Liver (tissue), 9 donors: ENCODE measurements around the gene ADIPOR1. TPM values are rescaled to one million over a fixed set of nuclear protein-coding genes. Genes with fewer than 3 reads are reported as not detected.

ENCODE experiments used
- DNase-seq: peaks from one replicate; pipeline ENCODE4 v3.0.0-alpha.2; 2017; ENCODE audit warnings: low spot score
- H3K27ac ChIP-seq, 2 donors: one replicate each; pipeline ENCODE4 v1.7.0; 2013; ENCODE audit warnings: inconsistent platforms in 2 of 2, low read length in 2 of 2, control low read depth in 1 of 2, low read depth in 1 of 2, mild to moderate bottlenecking in 1 of 2
- H3K27me3 ChIP-seq, 4 donors: one replicate each; pipeline versions ENCODE4 v1.6.1 to v1.7.0; 2013; ENCODE audit warnings: low read length in 3 of 4, inconsistent platforms in 1 of 4, mild to moderate bottlenecking in 1 of 4, moderate library complexity in 1 of 4; ENCODE audit not compliant: control insufficient read depth in 4 of 4, insufficient read depth in 4 of 4
- H3K36me3 ChIP-seq, 4 donors: one replicate each; pipeline versions ENCODE4 v1.6.1 to v1.7.0; 2013; ENCODE audit warnings: low read length in 3 of 4, mild to moderate bottlenecking in 3 of 4, low read depth in 1 of 4, moderate library complexity in 1 of 4; ENCODE audit not compliant: control insufficient read depth in 4 of 4, insufficient read depth in 3 of 4
- H3K4me1 ChIP-seq, 4 donors: one replicate each; pipeline versions ENCODE4 v1.6.1 to v1.7.0; 2013; ENCODE audit warnings: low read length in 3 of 4, mild to moderate bottlenecking in 3 of 4, moderate library complexity in 1 of 4; ENCODE audit not compliant: control insufficient read depth in 4 of 4, insufficient read depth in 4 of 4
- H3K4me3 ChIP-seq, 3 donors: one replicate each; pipeline versions ENCODE4 v1.6.1 to v1.7.0; 2013; ENCODE audit warnings: low read length in 3 of 3, control low read depth in 1 of 3, low read depth in 1 of 3, mild to moderate bottlenecking in 1 of 3
- H3K9ac ChIP-seq, 2 donors: one replicate each; pipeline ENCODE4 v1.7.0; 2013; ENCODE audit warnings: low read length in 2 of 2, mild to moderate bottlenecking in 2 of 2, moderate library complexity in 2 of 2, control low read depth in 1 of 2, low read depth in 1 of 2
- H3K9me3 ChIP-seq, 4 donors: one replicate each; pipeline versions ENCODE4 v1.6.1 to v1.7.0; 2013; ENCODE audit warnings: low read length in 3 of 4; ENCODE audit not compliant: control insufficient read depth in 4 of 4
- EGR1 ChIP-seq, 2 donors: IDR thresholded peaks; 2 replicates each; pipeline ENCODE4 v1.6.1; 2016 to 2018; ENCODE audit warnings: antibody characterized with exemption in 2 of 2, low read depth in 2 of 2
- FOXA1 ChIP-seq: IDR thresholded peaks from 2 replicates; pipeline ENCODE4 v1.6.1; 2016; ENCODE audit warnings: antibody characterized with exemption
- FOXA2 ChIP-seq: IDR thresholded peaks from 2 replicates; pipeline ENCODE4 v1.6.1; 2016; ENCODE audit warnings: antibody characterized with exemption
- GABPA ChIP-seq, 2 donors: IDR thresholded peaks in 1 of 2; conservative IDR thresholded peaks in 1 of 2; 2 replicates each; pipeline ENCODE4 v1.6.1; 2016; ENCODE audit warnings: antibody characterized with exemption in 2 of 2, mild to moderate bottlenecking in 1 of 2, moderate library complexity in 1 of 2
- HNF4A ChIP-seq, 2 donors: conservative IDR thresholded peaks; 2 replicates each; pipeline ENCODE4 v1.6.1; 2016; ENCODE audit warnings: antibody characterized with exemption in 2 of 2, mild to moderate bottlenecking in 2 of 2
- HNF4G ChIP-seq: IDR thresholded peaks from 2 replicates; pipeline ENCODE4 v1.6.1; 2016; ENCODE audit warnings: antibody characterized with exemption
- JUND ChIP-seq, 2 donors: IDR thresholded peaks; 2 replicates each; pipeline ENCODE4 v1.6.1; 2016; ENCODE audit warnings: antibody characterized with exemption in 2 of 2
- NR2F2 ChIP-seq: IDR thresholded peaks from 2 replicates; pipeline ENCODE4 v1.6.1; 2016; ENCODE audit warnings: antibody characterized with exemption
- RAD21 ChIP-seq, 2 donors: IDR thresholded peaks; 2 replicates each; pipeline ENCODE4 v1.6.1; 2016; ENCODE audit warnings: antibody characterized with exemption in 2 of 2, mild to moderate bottlenecking in 2 of 2
- RXRA ChIP-seq, 2 donors: IDR thresholded peaks; 2 replicates each; pipeline ENCODE4 v1.6.1; 2017 to 2018; ENCODE audit warnings: antibody characterized with exemption in 2 of 2, mild to moderate bottlenecking in 1 of 2
- SP1 ChIP-seq: IDR thresholded peaks from 2 replicates; pipeline ENCODE4 v1.6.1; 2018; ENCODE audit warnings: antibody characterized with exemption, mild to moderate bottlenecking
- TAF1 ChIP-seq: conservative IDR thresholded peaks from 2 replicates; pipeline ENCODE4 v1.6.1; 2016; ENCODE audit warnings: antibody characterized with exemption, mild to moderate bottlenecking
- YY1 ChIP-seq: IDR thresholded peaks from 2 replicates; pipeline ENCODE4 v1.6.1; 2016; ENCODE audit warnings: antibody characterized with exemption, mild to moderate bottlenecking
- WGBS: extraction: QIAGEN DNeasy Blood & Tissue Kit; methylation state at CpG from one replicate; pipeline ENCODE4 v1.1.7; 2013; 5-methylcytosine and 5-hydroxymethylcytosine counted together
- polyA plus RNA-seq, 2 donors: library from polyadenylated mRNA; stranded (reverse) in 1 of 2; unstranded in 1 of 2; fragments of 200-250 nt in 1 of 2; fragments of >200 nt in 1 of 2; fragmentation: Nextera tagmentation in 1 of 2; extraction: Ambion mirVana in 1 of 2; gene quantifications; one replicate each; pipeline versions ENCODE4 v1.2.1 to v1.2.3, GENCODE V29; 2013 to 2015
- total RNA-seq, 2 donors: library from RNA; depleted of rRNA; stranded (reverse); fragments of >200 nt; gene quantifications; one replicate each; pipeline ENCODE4 v1.2.3, GENCODE V29; 2014
- TF ChIP-seq, protein P1 (sequence below): IDR thresholded peaks from 2 replicates; pipeline ENCODE4 v1.6.1; 2016; ENCODE audit warnings: antibody characterized with exemption
- TF ChIP-seq, protein P2 (sequence below): fragments of 150-350 bp; IDR thresholded peaks from 2 replicates; pipeline ENCODE4 v1.5.1; 2017; ENCODE audit warnings: improper control_type of control experiment, low read depth, low read length; ENCODE audit not compliant: missing input control
- TF ChIP-seq, protein P3 (sequence below): IDR thresholded peaks from 2 replicates; pipeline ENCODE4 v1.6.1; 2016; ENCODE audit warnings: antibody characterized with exemption
- TF ChIP-seq, protein P4 (sequence below): IDR thresholded peaks from 2 replicates; pipeline ENCODE4 v1.6.1; 2016; ENCODE audit warnings: antibody characterized with exemption
- TF ChIP-seq, protein P5 (sequence below): IDR thresholded peaks from 2 replicates; pipeline ENCODE4 v1.6.1; 2016; ENCODE audit warnings: antibody characterized with exemption, mild to moderate bottlenecking
- donor health status: healthy.
- donor health status: healthy.
- donor health status: healthy.
- donor health status: healthy.
- donor health status: healthy.

Gene ADIPOR1
- total and polyA plus RNA-seq, 4 donors, result 58.5 to 175 (median 70.4) TPM

DNA sequence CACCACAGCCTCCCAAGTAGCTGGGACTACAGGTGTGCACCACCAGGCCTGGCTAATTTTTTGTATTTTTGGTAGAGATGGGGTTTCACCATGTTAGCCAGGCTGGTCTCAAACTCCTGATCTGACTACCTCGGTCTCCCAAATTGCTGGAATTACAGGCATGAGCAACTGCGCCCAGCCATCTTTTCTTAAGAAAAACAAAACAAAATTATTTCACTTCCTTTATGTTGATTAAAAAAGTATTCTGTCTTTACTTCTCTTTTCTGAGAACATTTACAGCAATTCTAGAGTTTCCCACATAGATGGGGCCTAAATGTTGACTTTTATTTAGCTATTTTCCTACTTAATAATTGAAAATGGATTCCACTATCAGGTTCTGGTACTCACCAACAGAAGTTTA lies 31.8 kb upstream of the ADIPOR1 start:
- H3K4me3 ChIP-seq, result no peak overlapping the region
- no peaks in the 10 kb centered on the region for H3K9me3 ChIP-seq
- H3K4me1 ChIP-seq, result no peaks in the 10 kb centered on the region
- H3K36me3 ChIP-seq, result no peaks in the 10 kb centered on the region
- H3K27ac ChIP-seq, result no peak overlapping the region
- TF ChIP-seq JUND (IDR thresholded peaks at IDR 0.05), result no peak
- TF ChIP-seq GABPA (IDR thresholded peaks at IDR 0.05 in 1 of 2, conservative IDR thresholded peaks at IDR 0.05 in 1 of 2), result no peak
- no peak for TF ChIP-seq NR2F2
- TF ChIP-seq, protein P1, sequence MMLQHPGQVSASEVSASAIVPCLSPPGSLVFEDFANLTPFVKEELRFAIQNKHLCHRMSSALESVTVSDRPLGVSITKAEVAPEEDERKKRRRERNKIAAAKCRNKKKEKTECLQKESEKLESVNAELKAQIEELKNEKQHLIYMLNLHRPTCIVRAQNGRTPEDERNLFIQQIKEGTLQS, result no peak
- no peak for TF ChIP-seq FOXA2
- TF ChIP-seq, protein P2, sequence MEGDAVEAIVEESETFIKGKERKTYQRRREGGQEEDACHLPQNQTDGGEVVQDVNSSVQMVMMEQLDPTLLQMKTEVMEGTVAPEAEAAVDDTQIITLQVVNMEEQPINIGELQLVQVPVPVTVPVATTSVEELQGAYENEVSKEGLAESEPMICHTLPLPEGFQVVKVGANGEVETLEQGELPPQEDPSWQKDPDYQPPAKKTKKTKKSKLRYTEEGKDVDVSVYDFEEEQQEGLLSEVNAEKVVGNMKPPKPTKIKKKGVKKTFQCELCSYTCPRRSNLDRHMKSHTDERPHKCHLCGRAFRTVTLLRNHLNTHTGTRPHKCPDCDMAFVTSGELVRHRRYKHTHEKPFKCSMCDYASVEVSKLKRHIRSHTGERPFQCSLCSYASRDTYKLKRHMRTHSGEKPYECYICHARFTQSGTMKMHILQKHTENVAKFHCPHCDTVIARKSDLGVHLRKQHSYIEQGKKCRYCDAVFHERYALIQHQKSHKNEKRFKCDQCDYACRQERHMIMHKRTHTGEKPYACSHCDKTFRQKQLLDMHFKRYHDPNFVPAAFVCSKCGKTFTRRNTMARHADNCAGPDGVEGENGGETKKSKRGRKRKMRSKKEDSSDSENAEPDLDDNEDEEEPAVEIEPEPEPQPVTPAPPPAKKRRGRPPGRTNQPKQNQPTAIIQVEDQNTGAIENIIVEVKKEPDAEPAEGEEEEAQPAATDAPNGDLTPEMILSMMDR, result no peak
- no peak for TF ChIP-seq RAD21 (IDR thresholded peaks at IDR 0.05)
- TF ChIP-seq RXRA (IDR thresholded peaks at IDR 0.05), result no peak
- no peak for TF ChIP-seq HNF4A (conservative IDR thresholded peaks at IDR 0.05)
- TF ChIP-seq, protein P3, sequence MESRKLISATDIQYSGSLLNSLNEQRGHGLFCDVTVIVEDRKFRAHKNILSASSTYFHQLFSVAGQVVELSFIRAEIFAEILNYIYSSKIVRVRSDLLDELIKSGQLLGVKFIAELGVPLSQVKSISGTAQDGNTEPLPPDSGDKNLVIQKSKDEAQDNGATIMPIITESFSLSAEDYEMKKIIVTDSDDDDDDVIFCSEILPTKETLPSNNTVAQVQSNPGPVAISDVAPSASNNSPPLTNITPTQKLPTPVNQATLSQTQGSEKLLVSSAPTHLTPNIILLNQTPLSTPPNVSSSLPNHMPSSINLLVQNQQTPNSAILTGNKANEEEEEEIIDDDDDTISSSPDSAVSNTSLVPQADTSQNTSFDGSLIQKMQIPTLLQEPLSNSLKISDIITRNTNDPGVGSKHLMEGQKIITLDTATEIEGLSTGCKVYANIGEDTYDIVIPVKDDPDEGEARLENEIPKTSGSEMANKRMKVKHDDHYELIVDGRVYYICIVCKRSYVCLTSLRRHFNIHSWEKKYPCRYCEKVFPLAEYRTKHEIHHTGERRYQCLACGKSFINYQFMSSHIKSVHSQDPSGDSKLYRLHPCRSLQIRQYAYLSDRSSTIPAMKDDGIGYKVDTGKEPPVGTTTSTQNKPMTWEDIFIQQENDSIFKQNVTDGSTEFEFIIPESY, result no peak
- TF ChIP-seq YY1, result no peak
- TF ChIP-seq, protein P4, sequence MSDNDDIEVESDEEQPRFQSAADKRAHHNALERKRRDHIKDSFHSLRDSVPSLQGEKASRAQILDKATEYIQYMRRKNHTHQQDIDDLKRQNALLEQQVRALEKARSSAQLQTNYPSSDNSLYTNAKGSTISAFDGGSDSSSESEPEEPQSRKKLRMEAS, result no peak
- TF ChIP-seq HNF4G, result no peak
- TF ChIP-seq TAF1, result no peak
- DNase-seq, result no peak
- H3K27me3 ChIP-seq, result no peaks in the 10 kb centered on the region
- whole genome bisulfite sequencing, result 86% methylated on average over 2 of the region's 2 CpGs
- H3K9ac ChIP-seq, result no peak overlapping the region

DNA sequence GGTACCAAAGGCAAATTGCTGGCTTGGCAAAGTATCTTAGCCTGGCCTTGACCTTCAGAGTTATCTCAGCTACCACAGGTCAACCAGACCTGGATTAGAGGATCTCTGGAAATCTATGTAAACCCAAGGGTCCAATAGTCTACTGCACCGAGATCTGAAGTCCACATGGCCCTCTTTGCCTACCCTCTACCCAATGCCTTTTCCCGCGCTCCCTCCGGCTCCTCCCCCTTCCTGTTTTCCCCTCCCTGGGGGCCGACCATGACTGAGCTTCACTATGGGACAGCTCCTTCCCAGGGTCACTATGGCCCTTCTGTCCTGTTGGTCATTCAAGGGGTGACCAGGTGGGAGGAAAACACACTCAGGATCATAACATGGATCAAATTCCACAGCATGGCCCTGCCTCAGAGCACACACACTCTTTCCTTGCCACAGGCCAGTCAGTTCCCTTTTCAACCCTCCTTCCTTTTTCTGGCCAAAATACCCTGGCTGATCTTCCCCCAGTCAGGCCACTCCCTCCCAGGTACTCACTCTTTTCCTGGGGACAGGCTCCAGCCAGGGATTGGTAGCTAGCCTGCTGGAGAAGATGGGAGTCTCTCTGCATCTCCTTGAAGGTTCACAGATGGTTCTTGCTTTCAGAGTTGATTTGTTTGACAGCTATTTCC lies 29.9 kb upstream of the ADIPOR1 start:
- no peak overlapping the region for H3K27ac ChIP-seq
- H3K9me3 ChIP-seq, result no peaks in the 10 kb centered on the region
- H3K36me3 ChIP-seq, result no peaks in the 10 kb centered on the region
- no peak overlapping the region for H3K4me3 ChIP-seq
- no peak for DNase-seq
- no peaks in the 10 kb centered on the region for H3K27me3 ChIP-seq
- WGBS, result 64% methylated on average over 5 of the region's 5 CpGs
- no peak overlapping the region for H3K9ac ChIP-seq
- H3K4me1 ChIP-seq, result no peaks in the 10 kb centered on the region
- TF ChIP-seq SP1 (no peak), JUND (IDR thresholded peaks at IDR 0.05) (no peak), FOXA1 (no peak), EGR1 (IDR thresholded peaks at IDR 0.05; ENCODE audit: low read depth in 2 of 2) (no peak), FOXA2 (no peak), HNF4G (no peak), HNF4A (conservative IDR thresholded peaks at IDR 0.05) (no peak), GABPA (IDR thresholded peaks at IDR 0.05 in 1 of 2, conservative IDR thresholded peaks at IDR 0.05 in 1 of 2) (no peak), YY1 (no peak), RXRA (IDR thresholded peaks at IDR 0.05) (no peak), NR2F2 (no peak), RAD21 (IDR thresholded peaks at IDR 0.05) (no peak)
- TF ChIP-seq, protein P1, result no peak
- TF ChIP-seq, protein P3, result no peak
- TF ChIP-seq, protein P4, result no peak
- TF ChIP-seq, protein P5, sequence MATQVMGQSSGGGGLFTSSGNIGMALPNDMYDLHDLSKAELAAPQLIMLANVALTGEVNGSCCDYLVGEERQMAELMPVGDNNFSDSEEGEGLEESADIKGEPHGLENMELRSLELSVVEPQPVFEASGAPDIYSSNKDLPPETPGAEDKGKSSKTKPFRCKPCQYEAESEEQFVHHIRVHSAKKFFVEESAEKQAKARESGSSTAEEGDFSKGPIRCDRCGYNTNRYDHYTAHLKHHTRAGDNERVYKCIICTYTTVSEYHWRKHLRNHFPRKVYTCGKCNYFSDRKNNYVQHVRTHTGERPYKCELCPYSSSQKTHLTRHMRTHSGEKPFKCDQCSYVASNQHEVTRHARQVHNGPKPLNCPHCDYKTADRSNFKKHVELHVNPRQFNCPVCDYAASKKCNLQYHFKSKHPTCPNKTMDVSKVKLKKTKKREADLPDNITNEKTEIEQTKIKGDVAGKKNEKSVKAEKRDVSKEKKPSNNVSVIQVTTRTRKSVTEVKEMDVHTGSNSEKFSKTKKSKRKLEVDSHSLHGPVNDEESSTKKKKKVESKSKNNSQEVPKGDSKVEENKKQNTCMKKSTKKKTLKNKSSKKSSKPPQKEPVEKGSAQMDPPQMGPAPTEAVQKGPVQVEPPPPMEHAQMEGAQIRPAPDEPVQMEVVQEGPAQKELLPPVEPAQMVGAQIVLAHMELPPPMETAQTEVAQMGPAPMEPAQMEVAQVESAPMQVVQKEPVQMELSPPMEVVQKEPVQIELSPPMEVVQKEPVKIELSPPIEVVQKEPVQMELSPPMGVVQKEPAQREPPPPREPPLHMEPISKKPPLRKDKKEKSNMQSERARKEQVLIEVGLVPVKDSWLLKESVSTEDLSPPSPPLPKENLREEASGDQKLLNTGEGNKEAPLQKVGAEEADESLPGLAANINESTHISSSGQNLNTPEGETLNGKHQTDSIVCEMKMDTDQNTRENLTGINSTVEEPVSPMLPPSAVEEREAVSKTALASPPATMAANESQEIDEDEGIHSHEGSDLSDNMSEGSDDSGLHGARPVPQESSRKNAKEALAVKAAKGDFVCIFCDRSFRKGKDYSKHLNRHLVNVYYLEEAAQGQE, result no peak
